HEK293 (cell line): Measurements from ENCODE around the gene ILRUN.

Experiments used
- CTCF ChIA-PET: fragments of 350-600 bp; formaldehyde crosslinking; extraction: SDS; loops from one replicate; lab custom pipeline; 2021; ENCODE audit warnings: antibody characterized with exemption; lab: Yijun Ruan, JAX
- POLR2A ChIA-PET: fragments of 300-600 bp; formaldehyde crosslinking; extraction: SDS; loops from one replicate; lab custom pipeline; 2020; ENCODE audit warnings: antibody characterized with exemption, inconsistent platforms; lab: Yijun Ruan, JAX
- H3K27ac ChIP-seq: fragments of 200-500 bp; sonication (Bioruptor generic); 2 replicates; pipeline ENCODE4 v1.5.1; 2014; ENCODE audit warnings: low read depth, low read length, control low read depth, inconsistent platforms; ENCODE audit errors: extremely low read depth
- H3K36me3 ChIP-seq, 2 experiments: fragments of 200-500 bp in 1 of 2; sonication (Bioruptor generic) in 1 of 2; 1 replicate in 1 of 2; 2 replicates in 1 of 2; pipeline ENCODE4 v1.5.1; 2014 to 2017; ENCODE audit warnings: inconsistent platforms in 2 of 2, low read length in 2 of 2; ENCODE audit not compliant: control insufficient read depth in 2 of 2, insufficient read depth in 1 of 2
- H3K4me1 ChIP-seq: fragments of 200-500 bp; sonication (Bioruptor generic); 2 replicates; pipeline ENCODE4 v1.5.1; 2014; ENCODE audit warnings: mild to moderate bottlenecking, low read length, inconsistent platforms; ENCODE audit not compliant: control insufficient read depth, insufficient read depth
- H3K4me3 ChIP-seq: 2 replicates; pipeline ENCODE4 v1.5.1; 2011; ENCODE audit warnings: low read depth, mild to moderate bottlenecking, control low read depth, low read length, moderate library complexity
- H3K9me3 ChIP-seq: fragments of 200-500 bp; sonication (Bioruptor generic); 2 replicates; pipeline ENCODE4 v1.5.1; 2014; ENCODE audit warnings: low read depth, low read length, inconsistent platforms; ENCODE audit not compliant: control insufficient read depth, insufficient read depth
- SP7 ChIP-seq: fragments of 450-650 bp; formaldehyde crosslinking; IDR thresholded peaks from 2 replicates; pipeline ENCODE4 v1.5.1; 2016; ENCODE audit warnings: missing biosample characterization, missing genetic modification characterization
- ZBTB7A ChIP-seq: fragments of 450-650 bp; formaldehyde crosslinking; IDR thresholded peaks from 2 replicates; pipeline ENCODE4 v1.5.1; 2016; ENCODE audit warnings: low read depth, missing biosample characterization, missing genetic modification characterization
- ZEB2 ChIP-seq: fragments of 450-650 bp; formaldehyde crosslinking; IDR thresholded peaks from 2 replicates; pipeline ENCODE4 v1.5.1; 2016; ENCODE audit warnings: missing biosample characterization, missing genetic modification characterization
- ZNF121 ChIP-seq: fragments of 450-650 bp; formaldehyde crosslinking; IDR thresholded peaks from 2 replicates; pipeline ENCODE4 v1.5.1; 2016; ENCODE audit warnings: missing biosample characterization, missing genetic modification characterization
- ZNF248 ChIP-seq: fragments of 450-650 bp; formaldehyde crosslinking; IDR thresholded peaks from 2 replicates; pipeline ENCODE4 v1.5.1; 2017; ENCODE audit warnings: missing biosample characterization, missing genetic modification characterization
- ZNF292 ChIP-seq: fragments of 450-650 bp; formaldehyde crosslinking; IDR thresholded peaks from 2 replicates; pipeline ENCODE4 v1.5.1; 2016; ENCODE audit warnings: low read depth, missing biosample characterization, missing genetic modification characterization, borderline replicate concordance
- ZNF335 ChIP-seq: fragments of 450-650 bp; formaldehyde crosslinking; conservative IDR thresholded peaks from 2 replicates; pipeline ENCODE4 v1.5.1; 2016; ENCODE audit warnings: missing biosample characterization, missing genetic modification characterization
- ZNF664 ChIP-seq: fragments of 450-650 bp; formaldehyde crosslinking; IDR thresholded peaks from 2 replicates; pipeline ENCODE4 v1.5.1; 2016; ENCODE audit warnings: missing biosample characterization, missing genetic modification characterization
- ZNF692 ChIP-seq: fragments of 450-650 bp; formaldehyde crosslinking; IDR thresholded peaks from 2 replicates; pipeline ENCODE4 v1.5.1; 2016; ENCODE audit warnings: missing biosample characterization, missing genetic modification characterization
- ZSCAN16 ChIP-seq: fragments of 450-650 bp; formaldehyde crosslinking; IDR thresholded peaks from 2 replicates; pipeline ENCODE4 v1.5.1; 2016; ENCODE audit warnings: missing biosample characterization, missing genetic modification characterization
- TF ChIP-seq, protein P1 (sequence below): fragments of 450-650 bp; formaldehyde crosslinking; IDR thresholded peaks from 2 replicates; pipeline ENCODE4 v1.5.1; 2017; ENCODE audit warnings: missing biosample characterization, missing genetic modification characterization
- TF ChIP-seq, protein P2 (sequence below): fragments of 450-650 bp; formaldehyde crosslinking; IDR thresholded peaks from 2 replicates; pipeline ENCODE4 v1.5.1; 2016; ENCODE audit warnings: missing biosample characterization, missing genetic modification characterization
- TF ChIP-seq, protein P3 (sequence below): fragments of 450-650 bp; formaldehyde crosslinking; IDR thresholded peaks from 2 replicates; pipeline ENCODE4 v1.5.1; 2016; ENCODE audit warnings: missing biosample characterization, missing genetic modification characterization, borderline replicate concordance

Gene ILRUN

GRCh38 chr6:34684364-34684763 lies 12.2 kb downstream of the ILRUN start:
- H3K4me1 ChIP-seq: peaks cover 15% of the 10 kb centered on the region
- H3K27ac ChIP-seq: no peak overlapping the region
- POLR2A ChIA-PET: no interaction called here
- TF ChIP-seq ZSCAN16 (tag by site-specific recombination): peak; percentile 90
- peak; percentile 65; the same call in 1 of the 2 replicates for TF ChIP-seq ZNF664 (tag by site-specific recombination)
- no peak for TF ChIP-seq ZNF121 (tag by site-specific recombination)
- CTCF ChIA-PET: interaction anchor here (0.6 to 1.1 kb wide), 3 partner anchors 69 to 556 kb away, joined by 3 to 4 read pairs (median 3); no protein-coding TSS in a partner anchor
- peaks cover 2 to 8% of the 10 kb centered on the region in 2 experiments; a peak in 2 of 3 replicates for H3K36me3 ChIP-seq
- H3K9me3 ChIP-seq: no peaks in the 10 kb centered on the region
- no peak overlapping the region for H3K4me3 ChIP-seq

GRCh38 chr6:34680802-34681515 lies 15.6 kb downstream of the ILRUN start:
- Histone ChIP-seq H3K9me3 (no peaks in the 10 kb centered on the region), H3K36me3 (no peaks in the 10 kb centered on the region; a peak in 1 of 3 replicates), H3K4me1 (peaks cover 15% of the 10 kb centered on the region), H3K4me3 (no peak overlapping the region), H3K27ac (peak overlapping the region; percentile 45; the same call in 1 of the 2 replicates)
- POLR2A ChIA-PET: interaction anchor here (0.5 to 0.7 kb wide), 2 partner anchors 19 to 169 kb away, joined by 3 to 4 read pairs; no protein-coding TSS in a partner anchor
- CTCF ChIA-PET: no interaction called here
- TF ChIP-seq SP7 (tag by site-specific recombination) (peak; percentile 39; the same call in 1 of the 2 replicates), ZNF248 (tag by site-specific recombination) (no peak), ZEB2 (tag by site-specific recombination) (peak; percentile 50; the same call in 1 of the 2 replicates), ZBTB7A (no peak), ZSCAN16 (tag by site-specific recombination) (no peak), ZNF692 (no peak), ZNF335 (peak; percentile 57), ZNF292 (no peak)
- TF ChIP-seq, protein P1, sequence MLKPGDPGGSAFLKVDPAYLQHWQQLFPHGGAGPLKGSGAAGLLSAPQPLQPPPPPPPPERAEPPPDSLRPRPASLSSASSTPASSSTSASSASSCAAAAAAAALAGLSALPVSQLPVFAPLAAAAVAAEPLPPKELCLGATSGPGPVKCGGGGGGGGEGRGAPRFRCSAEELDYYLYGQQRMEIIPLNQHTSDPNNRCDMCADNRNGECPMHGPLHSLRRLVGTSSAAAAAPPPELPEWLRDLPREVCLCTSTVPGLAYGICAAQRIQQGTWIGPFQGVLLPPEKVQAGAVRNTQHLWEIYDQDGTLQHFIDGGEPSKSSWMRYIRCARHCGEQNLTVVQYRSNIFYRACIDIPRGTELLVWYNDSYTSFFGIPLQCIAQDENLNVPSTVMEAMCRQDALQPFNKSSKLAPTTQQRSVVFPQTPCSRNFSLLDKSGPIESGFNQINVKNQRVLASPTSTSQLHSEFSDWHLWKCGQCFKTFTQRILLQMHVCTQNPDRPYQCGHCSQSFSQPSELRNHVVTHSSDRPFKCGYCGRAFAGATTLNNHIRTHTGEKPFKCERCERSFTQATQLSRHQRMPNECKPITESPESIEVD (tag by site-specific recombination): peak; percentile 80
- TF ChIP-seq, protein P2, sequence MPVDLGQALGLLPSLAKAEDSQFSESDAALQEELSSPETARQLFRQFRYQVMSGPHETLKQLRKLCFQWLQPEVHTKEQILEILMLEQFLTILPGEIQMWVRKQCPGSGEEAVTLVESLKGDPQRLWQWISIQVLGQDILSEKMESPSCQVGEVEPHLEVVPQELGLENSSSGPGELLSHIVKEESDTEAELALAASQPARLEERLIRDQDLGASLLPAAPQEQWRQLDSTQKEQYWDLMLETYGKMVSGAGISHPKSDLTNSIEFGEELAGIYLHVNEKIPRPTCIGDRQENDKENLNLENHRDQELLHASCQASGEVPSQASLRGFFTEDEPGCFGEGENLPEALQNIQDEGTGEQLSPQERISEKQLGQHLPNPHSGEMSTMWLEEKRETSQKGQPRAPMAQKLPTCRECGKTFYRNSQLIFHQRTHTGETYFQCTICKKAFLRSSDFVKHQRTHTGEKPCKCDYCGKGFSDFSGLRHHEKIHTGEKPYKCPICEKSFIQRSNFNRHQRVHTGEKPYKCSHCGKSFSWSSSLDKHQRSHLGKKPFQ: peak; percentile 85
- TF ChIP-seq, protein P3, sequence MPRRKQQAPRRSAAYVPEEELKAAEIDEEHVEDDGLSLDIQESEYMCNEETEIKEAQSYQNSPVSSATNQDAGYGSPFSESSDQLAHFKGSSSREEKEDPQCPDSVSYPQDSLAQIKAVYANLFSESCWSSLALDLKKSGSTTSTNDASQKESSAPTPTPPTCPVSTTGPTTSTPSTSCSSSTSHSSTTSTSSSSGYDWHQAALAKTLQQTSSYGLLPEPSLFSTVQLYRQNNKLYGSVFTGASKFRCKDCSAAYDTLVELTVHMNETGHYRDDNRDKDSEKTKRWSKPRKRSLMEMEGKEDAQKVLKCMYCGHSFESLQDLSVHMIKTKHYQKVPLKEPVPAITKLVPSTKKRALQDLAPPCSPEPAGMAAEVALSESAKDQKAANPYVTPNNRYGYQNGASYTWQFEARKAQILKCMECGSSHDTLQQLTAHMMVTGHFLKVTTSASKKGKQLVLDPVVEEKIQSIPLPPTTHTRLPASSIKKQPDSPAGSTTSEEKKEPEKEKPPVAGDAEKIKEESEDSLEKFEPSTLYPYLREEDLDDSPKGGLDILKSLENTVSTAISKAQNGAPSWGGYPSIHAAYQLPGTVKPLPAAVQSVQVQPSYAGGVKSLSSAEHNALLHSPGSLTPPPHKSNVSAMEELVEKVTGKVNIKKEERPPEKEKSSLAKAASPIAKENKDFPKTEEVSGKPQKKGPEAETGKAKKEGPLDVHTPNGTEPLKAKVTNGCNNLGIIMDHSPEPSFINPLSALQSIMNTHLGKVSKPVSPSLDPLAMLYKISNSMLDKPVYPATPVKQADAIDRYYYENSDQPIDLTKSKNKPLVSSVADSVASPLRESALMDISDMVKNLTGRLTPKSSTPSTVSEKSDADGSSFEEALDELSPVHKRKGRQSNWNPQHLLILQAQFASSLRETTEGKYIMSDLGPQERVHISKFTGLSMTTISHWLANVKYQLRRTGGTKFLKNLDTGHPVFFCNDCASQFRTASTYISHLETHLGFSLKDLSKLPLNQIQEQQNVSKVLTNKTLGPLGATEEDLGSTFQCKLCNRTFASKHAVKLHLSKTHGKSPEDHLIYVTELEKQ (tag by site-specific recombination): peak; percentile 47; the same call in 1 of the 2 replicates
